Gastrocnemius medialis (tissue), 4 donors: ENCODE results near the gene TUBAL3.

Experiments
- POLR2A ChIP-seq, 2 donors: fragments of 450-650 bp; IDR thresholded peaks; one replicate each; pipeline ENCODE4 v1.6.1; 2017; ENCODE audit warnings: antibody characterized with exemption in 2 of 2, mild to moderate bottlenecking in 2 of 2, moderate library complexity in 2 of 2
- TF ChIP-seq, protein P1 (sequence below), 5 experiments: fragments of 450-650 bp in 3 of 5; fragments of 200-600 bp in 2 of 5; sonication (generic) in 2 of 5; IDR thresholded peaks in 4 of 5; conservative IDR thresholded peaks in 1 of 5; 1 replicate in 4 of 5; 2 replicates in 1 of 5; pipeline ENCODE4 v1.5.1; 2016 to 2019; ENCODE audit warnings: antibody characterized with exemption in 5 of 5, mild to moderate bottlenecking in 3 of 5, moderate library complexity in 3 of 5

DNA sequence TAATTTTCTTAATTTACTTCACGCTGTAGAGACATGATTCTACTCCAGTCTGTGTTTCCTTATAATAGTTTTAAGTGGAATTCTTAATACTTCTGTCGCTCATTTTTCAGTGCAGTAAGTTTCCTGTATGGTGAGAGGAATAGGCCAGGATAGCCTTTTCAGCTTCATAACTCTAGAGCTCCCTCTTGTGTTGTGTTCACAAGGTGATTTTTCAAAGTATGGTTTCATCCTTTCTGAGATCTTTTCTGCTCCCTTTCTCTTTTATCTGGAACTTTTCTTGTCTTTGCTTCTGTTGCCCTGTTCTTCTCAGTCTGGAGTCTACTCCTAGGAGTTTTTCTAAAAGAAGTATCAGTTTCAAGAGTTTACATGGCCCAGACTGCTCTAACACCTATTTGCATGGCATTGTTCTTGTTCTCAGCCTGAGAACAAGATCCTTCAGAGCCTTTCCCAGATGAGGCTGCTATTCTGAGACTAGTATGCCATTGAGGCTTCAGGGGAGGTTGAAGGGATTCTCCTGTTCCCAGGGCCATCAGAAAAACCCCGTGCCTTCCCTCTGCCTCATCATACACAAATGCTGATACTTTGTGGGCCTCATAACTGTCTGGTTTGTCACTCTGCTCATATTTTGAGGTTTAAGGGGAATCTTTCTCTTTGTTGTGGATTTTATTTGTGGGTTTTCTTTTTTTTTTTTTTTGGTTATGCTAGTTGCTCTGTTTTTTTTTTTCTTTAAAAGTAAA is 29.6 kb upstream of the TUBAL3 start:
- no peak for TF ChIP-seq POLR2A (IDR thresholded peaks at IDR 0.05)
- TF ChIP-seq, protein P1, sequence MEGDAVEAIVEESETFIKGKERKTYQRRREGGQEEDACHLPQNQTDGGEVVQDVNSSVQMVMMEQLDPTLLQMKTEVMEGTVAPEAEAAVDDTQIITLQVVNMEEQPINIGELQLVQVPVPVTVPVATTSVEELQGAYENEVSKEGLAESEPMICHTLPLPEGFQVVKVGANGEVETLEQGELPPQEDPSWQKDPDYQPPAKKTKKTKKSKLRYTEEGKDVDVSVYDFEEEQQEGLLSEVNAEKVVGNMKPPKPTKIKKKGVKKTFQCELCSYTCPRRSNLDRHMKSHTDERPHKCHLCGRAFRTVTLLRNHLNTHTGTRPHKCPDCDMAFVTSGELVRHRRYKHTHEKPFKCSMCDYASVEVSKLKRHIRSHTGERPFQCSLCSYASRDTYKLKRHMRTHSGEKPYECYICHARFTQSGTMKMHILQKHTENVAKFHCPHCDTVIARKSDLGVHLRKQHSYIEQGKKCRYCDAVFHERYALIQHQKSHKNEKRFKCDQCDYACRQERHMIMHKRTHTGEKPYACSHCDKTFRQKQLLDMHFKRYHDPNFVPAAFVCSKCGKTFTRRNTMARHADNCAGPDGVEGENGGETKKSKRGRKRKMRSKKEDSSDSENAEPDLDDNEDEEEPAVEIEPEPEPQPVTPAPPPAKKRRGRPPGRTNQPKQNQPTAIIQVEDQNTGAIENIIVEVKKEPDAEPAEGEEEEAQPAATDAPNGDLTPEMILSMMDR (IDR thresholded peaks at IDR 0.05 in 4 of 5, conservative IDR thresholded peaks at IDR 0.05 in 1 of 5), result peak; percentile 32 to 73 (median 52)
